Measurements from ENCODE around the gene BPGM. TPM values are rescaled to one million over a fixed set of nuclear protein-coding genes. Genes with fewer than 3 reads are reported as not detected.

The BPGM gene
- total RNA-seq, 1 donor from 2014 or later = 17.7 TPM

DNA sequence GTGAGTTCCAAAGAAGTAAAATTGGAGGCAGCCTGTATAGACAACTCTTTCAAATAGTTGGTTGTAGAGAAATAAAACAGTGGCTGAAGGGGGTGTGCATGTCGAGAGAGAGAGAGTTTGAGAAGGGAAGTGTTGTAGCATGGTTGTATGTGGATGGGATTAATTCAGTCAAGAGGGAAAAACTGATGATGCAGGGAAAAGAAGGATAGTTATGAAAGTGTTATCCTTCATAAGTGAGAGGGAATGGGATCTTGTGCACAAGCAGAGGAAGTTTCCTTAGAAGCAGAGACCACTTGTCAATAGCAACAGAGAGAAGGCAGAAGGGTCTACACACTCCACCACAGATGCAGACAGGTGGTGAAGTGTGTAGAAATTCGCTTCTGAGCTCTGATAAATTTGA lies 30.0 kb upstream of the BPGM start:
- no peaks in the 10 kb centered on the region for H3K36me3 Mint-ChIP-seq (ENCODE audit: low read depth, unreplicated experiment)
- TF ChIP-seq, protein P1, sequence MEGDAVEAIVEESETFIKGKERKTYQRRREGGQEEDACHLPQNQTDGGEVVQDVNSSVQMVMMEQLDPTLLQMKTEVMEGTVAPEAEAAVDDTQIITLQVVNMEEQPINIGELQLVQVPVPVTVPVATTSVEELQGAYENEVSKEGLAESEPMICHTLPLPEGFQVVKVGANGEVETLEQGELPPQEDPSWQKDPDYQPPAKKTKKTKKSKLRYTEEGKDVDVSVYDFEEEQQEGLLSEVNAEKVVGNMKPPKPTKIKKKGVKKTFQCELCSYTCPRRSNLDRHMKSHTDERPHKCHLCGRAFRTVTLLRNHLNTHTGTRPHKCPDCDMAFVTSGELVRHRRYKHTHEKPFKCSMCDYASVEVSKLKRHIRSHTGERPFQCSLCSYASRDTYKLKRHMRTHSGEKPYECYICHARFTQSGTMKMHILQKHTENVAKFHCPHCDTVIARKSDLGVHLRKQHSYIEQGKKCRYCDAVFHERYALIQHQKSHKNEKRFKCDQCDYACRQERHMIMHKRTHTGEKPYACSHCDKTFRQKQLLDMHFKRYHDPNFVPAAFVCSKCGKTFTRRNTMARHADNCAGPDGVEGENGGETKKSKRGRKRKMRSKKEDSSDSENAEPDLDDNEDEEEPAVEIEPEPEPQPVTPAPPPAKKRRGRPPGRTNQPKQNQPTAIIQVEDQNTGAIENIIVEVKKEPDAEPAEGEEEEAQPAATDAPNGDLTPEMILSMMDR (IDR thresholded peaks at IDR 0.05; ENCODE audit: unreplicated experiment) = no peak
- no peak for DNase-seq (ENCODE audit: low spot score)
- no peaks in the 10 kb centered on the region for H3K27me3 Mint-ChIP-seq (ENCODE audit: unreplicated experiment)
- H3K27ac Mint-ChIP-seq (ENCODE audit: unreplicated experiment) = no peak overlapping the region
- no peaks in the 10 kb centered on the region for H3K9me3 Mint-ChIP-seq (ENCODE audit: unreplicated experiment)
- H3K4me1 Mint-ChIP-seq (ENCODE audit: unreplicated experiment) = peaks cover 18% of the 10 kb centered on the region
- no peak overlapping the region for H3K4me3 Mint-ChIP-seq (ENCODE audit: unreplicated experiment)

DNA sequence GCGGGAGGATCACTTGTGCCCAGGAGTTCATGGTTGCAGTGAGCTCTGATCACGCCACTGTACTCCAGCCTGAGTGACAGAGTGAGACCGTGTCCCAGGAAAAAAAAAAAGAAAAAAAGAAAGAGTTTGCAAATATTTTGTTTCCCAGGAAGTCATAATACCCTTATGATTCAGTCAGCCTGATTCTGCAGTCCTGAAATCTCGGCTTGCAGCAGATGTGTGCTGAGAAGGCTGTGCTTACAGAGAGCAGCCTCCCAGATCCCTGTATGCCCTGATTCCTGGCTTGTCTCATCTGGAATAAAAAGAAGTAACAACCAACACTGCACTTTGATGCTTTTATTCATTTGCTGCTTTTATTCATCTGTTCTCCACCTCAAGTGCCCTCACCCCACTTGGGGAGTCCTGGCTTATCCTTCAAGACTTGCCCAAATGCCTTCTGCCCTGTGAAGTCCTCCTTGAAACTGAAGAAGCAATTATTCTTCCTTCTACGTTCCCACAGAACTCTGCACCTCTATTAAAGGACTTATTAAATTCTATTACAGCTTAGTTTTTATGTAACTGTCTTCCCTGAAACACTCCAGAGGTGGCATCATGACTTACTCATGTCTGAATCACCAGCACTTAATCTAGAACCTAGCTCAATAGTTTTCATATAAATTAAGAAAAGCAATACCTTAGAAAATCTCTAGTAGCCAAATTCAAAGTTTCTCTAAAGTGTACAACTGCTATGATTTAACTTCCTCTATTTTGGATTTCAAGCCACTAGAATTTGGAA lies 27.7 kb upstream of the BPGM start:
- Mint-ChIP-seq H3K4me1 (ENCODE audit: unreplicated experiment) (peaks cover 15% of the 10 kb centered on the region), H3K27me3 (ENCODE audit: unreplicated experiment) (no peaks in the 10 kb centered on the region), H3K4me3 (ENCODE audit: unreplicated experiment) (no peak overlapping the region), H3K9me3 (ENCODE audit: unreplicated experiment) (no peaks in the 10 kb centered on the region), H3K36me3 (ENCODE audit: low read depth, unreplicated experiment) (no peaks in the 10 kb centered on the region), H3K27ac (ENCODE audit: unreplicated experiment) (no peak overlapping the region)
- TF ChIP-seq, protein P1 (IDR thresholded peaks at IDR 0.05; ENCODE audit: unreplicated experiment) = no peak
- no peak for DNase-seq (ENCODE audit: low spot score)

DNA sequence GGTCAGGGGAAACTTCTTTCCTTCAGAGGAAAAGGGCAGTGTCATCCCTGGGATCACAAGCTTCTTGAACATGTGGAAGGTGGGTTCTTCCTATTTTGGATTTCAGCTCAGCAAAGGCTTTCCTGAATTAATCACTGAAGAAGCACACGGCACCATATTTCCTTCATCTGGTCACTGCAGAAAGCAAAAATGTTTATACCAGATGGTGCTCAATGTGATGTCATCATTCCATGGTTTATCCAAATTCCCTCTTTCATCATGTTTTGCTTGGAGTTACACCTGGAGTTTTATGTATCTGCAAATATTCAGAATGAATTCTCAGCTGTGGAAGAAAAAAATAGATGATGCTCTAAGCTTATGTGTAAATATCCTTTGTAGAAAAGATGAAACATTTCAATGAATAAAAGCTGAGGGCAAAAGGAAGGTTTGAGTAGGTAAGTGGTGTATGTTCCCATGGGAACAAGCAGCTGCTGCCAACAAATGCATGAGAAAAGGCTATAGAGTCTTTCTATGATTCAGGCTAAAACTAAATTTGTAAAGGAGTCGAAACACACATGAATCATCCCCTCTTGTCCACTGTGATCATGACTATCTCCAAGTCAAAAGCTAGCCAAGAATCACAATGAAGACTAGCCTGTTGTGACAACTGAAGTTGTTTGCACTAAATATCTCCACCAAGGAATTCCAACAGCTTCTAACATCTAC lies 26.9 kb upstream of the BPGM start:
- no peak for DNase-seq (ENCODE audit: low spot score)
- TF ChIP-seq, protein P1 (IDR thresholded peaks at IDR 0.05; ENCODE audit: unreplicated experiment) = no peak
- no peak overlapping the region for H3K27ac Mint-ChIP-seq (ENCODE audit: unreplicated experiment)

DNA sequence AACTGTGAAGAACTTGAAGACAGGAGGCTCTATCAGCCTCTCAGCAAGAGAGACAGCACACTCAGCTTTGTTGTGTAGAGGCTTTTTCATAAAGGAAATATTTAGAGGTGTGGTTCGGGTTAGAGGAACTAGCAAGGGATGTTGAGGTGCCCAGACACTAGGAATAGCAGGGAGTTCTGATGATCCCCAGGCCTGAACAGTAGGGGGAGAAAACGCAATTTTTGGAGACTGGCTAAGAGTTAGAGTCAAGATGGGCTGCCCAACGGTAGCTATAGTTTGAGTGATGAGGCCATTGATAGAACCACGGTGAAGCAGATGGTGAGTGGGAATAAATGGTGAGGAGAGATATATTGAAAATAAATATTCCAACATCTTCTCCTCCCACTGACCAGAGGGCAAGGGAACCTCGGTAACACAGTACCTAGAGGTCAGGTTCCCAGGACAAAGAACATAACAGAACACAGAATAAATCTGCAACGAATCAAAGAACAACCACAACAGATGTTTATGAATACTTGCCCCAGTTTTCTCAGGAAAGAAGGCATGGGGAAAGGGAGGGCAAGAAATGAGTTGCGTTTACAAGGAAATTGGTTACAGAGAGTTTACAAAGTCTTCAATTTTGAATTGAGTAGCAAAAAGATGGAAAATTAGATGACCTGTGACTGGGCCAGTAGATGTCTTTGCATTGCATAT lies 24.2 kb upstream of the BPGM start:
- Mint-ChIP-seq H3K27me3 (ENCODE audit: unreplicated experiment) (no peaks in the 10 kb centered on the region), H3K4me3 (ENCODE audit: unreplicated experiment) (no peak overlapping the region), H3K36me3 (ENCODE audit: low read depth, unreplicated experiment) (no peaks in the 10 kb centered on the region), H3K27ac (ENCODE audit: unreplicated experiment) (no peak overlapping the region), H3K9me3 (ENCODE audit: unreplicated experiment) (no peaks in the 10 kb centered on the region), H3K4me1 (ENCODE audit: unreplicated experiment) (peaks cover 12% of the 10 kb centered on the region)
- TF ChIP-seq, protein P1 (IDR thresholded peaks at IDR 0.05; ENCODE audit: unreplicated experiment) = no peak
- no peak for DNase-seq (ENCODE audit: low spot score)

More for the DNA sequence above, 26.9 kb upstream of the BPGM start:
- H3K9me3 Mint-ChIP-seq (ENCODE audit: unreplicated experiment) = no peaks in the 10 kb centered on the region
- no peaks in the 10 kb centered on the region for H3K36me3 Mint-ChIP-seq (ENCODE audit: low read depth, unreplicated experiment)
- no peak overlapping the region for H3K4me3 Mint-ChIP-seq (ENCODE audit: unreplicated experiment)
- no peaks in the 10 kb centered on the region for H3K27me3 Mint-ChIP-seq (ENCODE audit: unreplicated experiment)
- H3K4me1 Mint-ChIP-seq (ENCODE audit: unreplicated experiment) = peaks cover 12% of the 10 kb centered on the region

All from endothelial cell (in vitro differentiated cells).